Immature natural killer cell (primary cell): ENCODE results near the gene MYRFL. TPM values are rescaled to one million over a fixed set of nuclear protein-coding genes. Genes with fewer than 3 reads are reported as not detected.

Source experiments
- DNase-seq, 3 donors: peaks; one replicate each; pipeline ENCODE4 v3.0.0; 2022; ENCODE audit warnings: mixed read lengths in 1 of 3
- H3K27ac Mint-ChIP-seq, 6 donors: one replicate each; pipeline ENCODE4 v1.8.0; 2020; ENCODE audit warnings: mixed read lengths in 6 of 6, mild to moderate bottlenecking in 5 of 6, inconsistent platforms in 4 of 6, moderate library complexity in 3 of 6
- H3K27me3 Mint-ChIP-seq, 3 donors: one replicate each; pipeline ENCODE4 v1.8.0; 2020 to 2021; ENCODE audit warnings: low read depth in 3 of 3, mild to moderate bottlenecking in 3 of 3, mixed read lengths in 3 of 3, moderate library complexity in 3 of 3, inconsistent platforms in 1 of 3
- H3K36me3 Mint-ChIP-seq, 3 donors: one replicate each; pipeline ENCODE4 v1.8.0; 2020; ENCODE audit warnings: mixed read lengths in 3 of 3, inconsistent platforms in 2 of 3, mild to moderate bottlenecking in 2 of 3
- H3K4me1 Mint-ChIP-seq, 2 donors: one replicate each; pipeline ENCODE4 v1.8.0; 2020; ENCODE audit warnings: inconsistent platforms in 2 of 2, mild to moderate bottlenecking in 2 of 2, mixed read lengths in 2 of 2, moderate library complexity in 1 of 2
- H3K4me3 Mint-ChIP-seq, 5 donors: one replicate each; pipeline ENCODE4 v1.8.0; 2020; ENCODE audit warnings: mild to moderate bottlenecking in 5 of 5, mixed read lengths in 5 of 5, inconsistent platforms in 3 of 5, moderate library complexity in 3 of 5
- H3K9me3 Mint-ChIP-seq, 6 donors: one replicate each; pipeline ENCODE4 v1.8.0; 2020; ENCODE audit warnings: mild to moderate bottlenecking in 6 of 6, mixed read lengths in 6 of 6, inconsistent platforms in 4 of 6, moderate library complexity in 3 of 6
- polyA plus RNA-seq, 3 donors: library from polyadenylated mRNA; unstranded; fragments of 300-500 nt; fragmentation: Illumina TruSeq; gene quantifications; one replicate each; pipeline ENCODE4 v1.2.3, GENCODE V29; 2021

MYRFL gene
- polyA plus RNA-seq, 3 donors from 2014 or later = not detected

- H3K27me3 Mint-ChIP-seq = no peaks in the 10 kb centered on the region
- peaks cover 0 to 7% of the 10 kb centered on the region in 2 donors for H3K4me1 Mint-ChIP-seq
- H3K36me3 Mint-ChIP-seq = no peaks in the 10 kb centered on the region
- no peak for DNase-seq
- no peak overlapping the region for H3K4me3 Mint-ChIP-seq
- no peak overlapping the region for H3K27ac Mint-ChIP-seq
- H3K9me3 Mint-ChIP-seq = no peaks in the 10 kb centered on the region
These were observed 69.9 kb downstream of the MYRFL start for GRCh38 chr12:69894800-69895383.

DNA sequence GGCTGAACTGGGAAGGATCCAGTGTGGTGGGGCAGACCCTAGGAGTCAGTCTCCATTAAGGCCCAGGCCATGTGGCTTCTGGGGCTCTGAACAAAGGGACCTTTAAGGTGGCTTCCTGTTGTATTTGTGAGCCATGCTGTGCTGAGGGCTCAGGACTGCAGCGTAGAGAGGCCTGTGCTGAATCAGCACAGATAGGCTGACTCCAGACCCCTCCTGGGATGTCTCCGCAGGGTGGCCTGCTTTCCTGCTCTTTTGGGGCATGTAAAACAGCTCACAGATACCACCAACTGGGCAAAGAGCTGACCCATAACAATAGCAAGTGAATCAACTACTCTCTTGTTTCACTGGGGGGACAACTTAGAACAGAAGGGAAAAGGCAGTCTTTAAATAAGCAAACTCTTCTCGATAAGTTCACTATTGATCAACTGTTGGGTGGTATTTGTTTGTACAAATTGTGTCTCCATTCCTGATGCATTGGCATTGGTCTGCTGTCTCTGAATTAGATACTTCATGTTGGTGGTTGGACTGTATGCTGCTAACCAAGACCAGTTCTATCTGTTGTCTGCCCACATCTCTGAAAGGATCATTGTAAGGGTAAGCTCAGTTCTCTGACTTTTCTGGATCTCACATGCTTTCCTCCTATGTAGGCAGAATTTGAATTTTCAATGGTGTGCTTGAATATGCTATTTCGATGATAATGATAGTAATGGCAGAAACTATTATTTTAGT lies 71.8 kb downstream of the MYRFL start:
- no peaks in the 10 kb centered on the region for H3K9me3 Mint-ChIP-seq
- no peak overlapping the region for H3K4me3 Mint-ChIP-seq
- peaks cover 2 to 14% of the 10 kb centered on the region in 2 donors for H3K4me1 Mint-ChIP-seq

GRCh38 chr12:69897744-69898143 lies 72.7 kb downstream of the MYRFL start:
- no peak for DNase-seq
- Mint-ChIP-seq H3K4me1 (peaks cover 2 to 14% of the 10 kb centered on the region in 2 donors), H3K9me3 (no peaks in the 10 kb centered on the region), H3K27ac (no peak overlapping the region), H3K4me3 (no peak overlapping the region), H3K27me3 (no peaks in the 10 kb centered on the region), H3K36me3 (no peaks in the 10 kb centered on the region)

More for the DNA sequence above, 71.8 kb downstream of the MYRFL start:
- no peaks in the 10 kb centered on the region for H3K27me3 Mint-ChIP-seq
- DNase-seq = no peak
- H3K36me3 Mint-ChIP-seq = no peaks in the 10 kb centered on the region
- no peak overlapping the region for H3K27ac Mint-ChIP-seq

DNA sequence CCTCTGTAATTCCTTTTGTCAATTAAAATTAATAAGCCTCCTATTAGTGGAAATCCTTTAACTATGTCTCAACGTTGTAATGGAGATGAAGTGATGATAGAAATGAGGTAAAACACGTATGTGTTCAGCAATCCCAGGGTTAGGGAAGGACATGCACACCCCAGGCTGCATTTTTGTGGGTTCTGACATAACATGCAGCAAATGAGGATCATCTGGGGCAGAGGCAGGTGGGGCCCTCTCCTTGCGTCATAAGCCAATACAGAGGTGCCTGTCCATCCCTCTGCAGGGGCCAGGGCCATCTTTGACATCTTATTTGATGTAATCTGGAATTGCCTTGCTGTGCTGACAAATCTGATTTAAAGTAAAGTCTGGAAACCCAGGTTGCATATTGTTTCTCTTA lies 73.2 kb downstream of the MYRFL start:
- Mint-ChIP-seq H3K4me3 (no peak overlapping the region), H3K27me3 (no peaks in the 10 kb centered on the region), H3K36me3 (no peaks in the 10 kb centered on the region), H3K9me3 (no peaks in the 10 kb centered on the region), H3K27ac (no peak overlapping the region), H3K4me1 (peaks cover 2 to 14% of the 10 kb centered on the region in 2 donors)
- no peak for DNase-seq

DNA sequence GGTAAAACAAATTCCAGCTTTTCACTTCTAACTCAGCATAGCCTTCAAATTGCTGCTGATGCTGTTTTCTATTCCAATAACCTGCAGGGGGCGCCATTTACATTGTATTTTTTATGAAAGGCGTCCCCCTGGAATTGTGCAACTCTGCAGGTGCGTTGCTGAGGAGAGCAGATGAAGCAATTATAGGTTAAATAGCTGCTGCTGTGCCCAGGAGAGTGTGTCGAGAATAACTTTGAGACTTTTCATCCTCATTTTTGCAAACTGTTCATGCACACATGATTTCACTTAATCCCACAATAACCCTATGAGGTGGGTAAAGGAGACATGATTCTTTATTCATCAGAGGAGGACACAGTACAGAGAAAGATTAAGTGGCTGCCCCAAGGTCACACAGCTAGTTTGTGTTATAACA lies 75.7 kb downstream of the MYRFL start:
- peaks cover 3 to 15% of the 10 kb centered on the region in 2 donors for H3K4me1 Mint-ChIP-seq

GRCh38 chr12:69901221-69901905 lies 76.3 kb downstream of the MYRFL start:
- no peak overlapping the region for H3K4me3 Mint-ChIP-seq
- no peaks in the 10 kb centered on the region for H3K36me3 Mint-ChIP-seq
- H3K27me3 Mint-ChIP-seq = peaks cover 0 to 2% (median 0%) of the 10 kb centered on the region in 3 donors
- peaks cover 5 to 20% of the 10 kb centered on the region in 2 donors for H3K4me1 Mint-ChIP-seq
- no peak for DNase-seq
- no peaks in the 10 kb centered on the region for H3K9me3 Mint-ChIP-seq
- H3K27ac Mint-ChIP-seq = no peak overlapping the region

More for the DNA sequence above, 75.7 kb downstream of the MYRFL start:
- H3K27me3 Mint-ChIP-seq = peaks cover 0 to 2% (median 0%) of the 10 kb centered on the region in 3 donors
- H3K27ac Mint-ChIP-seq = peak overlapping the region in 1 of 6 donors; percentile 21
- no peak overlapping the region for H3K4me3 Mint-ChIP-seq
- H3K9me3 Mint-ChIP-seq = no peaks in the 10 kb centered on the region
- peak; percentile 66 to 68 (median 67) for DNase-seq
- no peaks in the 10 kb centered on the region for H3K36me3 Mint-ChIP-seq

DNA sequence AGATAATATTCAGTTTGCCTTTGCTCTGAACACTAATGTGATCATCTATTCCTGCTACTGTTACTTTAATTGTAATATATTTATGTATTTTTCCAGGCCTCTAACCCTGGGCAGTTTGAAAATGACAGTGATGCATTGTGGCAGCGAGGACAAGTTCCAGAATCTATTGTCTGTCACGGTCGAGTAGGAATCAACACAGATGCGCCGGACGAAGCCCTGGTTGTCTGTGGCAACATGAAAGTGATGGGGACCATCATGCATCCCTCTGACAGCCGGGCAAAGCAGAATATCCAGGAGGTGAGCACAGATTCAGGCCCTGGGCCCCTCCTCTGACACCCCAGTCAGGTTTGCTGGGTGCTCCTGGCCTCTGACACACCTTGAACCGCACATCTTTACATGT lies 78.5 kb downstream of the MYRFL start:
- peaks cover 0 to 3% (median 0%) of the 10 kb centered on the region in 6 donors for H3K9me3 Mint-ChIP-seq
- H3K27ac Mint-ChIP-seq = no peak overlapping the region
- no peak for DNase-seq
- H3K36me3 Mint-ChIP-seq = no peaks in the 10 kb centered on the region
- H3K27me3 Mint-ChIP-seq = peaks cover 0 to 2% (median 0%) of the 10 kb centered on the region in 3 donors
- no peak overlapping the region for H3K4me3 Mint-ChIP-seq
- peaks cover 5 to 25% of the 10 kb centered on the region in 2 donors for H3K4me1 Mint-ChIP-seq

DNA sequence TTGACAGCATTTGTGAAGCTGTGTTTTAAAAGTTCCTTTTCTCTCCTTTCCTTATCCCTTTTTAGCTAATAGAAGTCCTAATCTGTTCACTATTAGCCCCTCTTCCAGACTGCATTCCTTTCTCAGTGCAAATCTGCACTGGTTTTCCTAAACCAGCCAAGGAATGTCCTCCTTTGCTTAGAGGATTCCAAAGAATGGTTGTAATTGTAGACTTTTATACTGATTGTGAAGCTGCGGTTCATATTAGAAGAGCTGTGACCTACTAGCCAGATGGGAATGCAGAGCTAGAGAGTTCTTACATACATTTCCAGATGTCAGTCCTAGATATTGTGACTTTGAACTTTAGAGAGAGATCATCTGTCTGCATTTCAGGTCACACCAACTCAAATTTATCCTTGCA lies 79.8 kb downstream of the MYRFL start:
- Mint-ChIP-seq H3K9me3 (peaks cover 0 to 3% (median 0%) of the 10 kb centered on the region in 6 donors), H3K4me1 (peaks cover 5 to 25% of the 10 kb centered on the region in 2 donors), H3K27ac (no peak overlapping the region), H3K27me3 (peaks cover 0 to 2% (median 0%) of the 10 kb centered on the region in 3 donors), H3K4me3 (no peak overlapping the region), H3K36me3 (no peaks in the 10 kb centered on the region)
- no peak for DNase-seq

DNA sequence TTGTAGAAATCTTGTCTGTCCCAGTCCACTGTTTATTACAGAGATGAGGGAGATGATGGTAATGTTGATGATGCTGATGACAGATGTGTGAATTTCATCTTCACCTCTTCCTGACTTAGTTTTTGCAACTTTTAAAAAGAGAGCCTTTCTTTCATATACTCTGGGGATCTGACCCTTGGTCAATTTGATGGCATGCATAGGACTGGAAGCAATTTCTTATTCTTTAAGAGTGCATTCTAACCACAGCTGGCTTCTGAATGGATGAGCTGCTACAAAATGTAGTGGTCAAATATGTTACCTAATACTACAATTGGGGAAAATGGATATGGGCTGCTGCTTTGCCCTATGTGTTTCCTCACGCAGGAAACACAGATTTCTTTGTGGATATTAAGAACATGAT lies 80.8 kb downstream of the MYRFL start:
- no peak overlapping the region for H3K4me3 Mint-ChIP-seq
- H3K27ac Mint-ChIP-seq = peak overlapping the region in 1 of 6 donors; percentile 54
- peaks cover 0 to 2% (median 2%) of the 10 kb centered on the region in 3 donors for H3K27me3 Mint-ChIP-seq
- H3K4me1 Mint-ChIP-seq = peaks cover 3 to 21% of the 10 kb centered on the region in 2 donors
- no peak for DNase-seq
- peaks cover 0 to 3% (median 0%) of the 10 kb centered on the region in 6 donors for H3K9me3 Mint-ChIP-seq
- H3K36me3 Mint-ChIP-seq = no peaks in the 10 kb centered on the region

- H3K36me3 Mint-ChIP-seq = no peaks in the 10 kb centered on the region
- H3K4me3 Mint-ChIP-seq = no peak overlapping the region
- peak overlapping the region in 2 of 6 donors; percentile 16 to 54 for H3K27ac Mint-ChIP-seq
These were observed 81.6 kb downstream of the MYRFL start for GRCh38 chr12:69906411-69907216.

GRCh38 chr12:69908203-69908602 lies 83.2 kb downstream of the MYRFL start:
- Mint-ChIP-seq H3K4me3 (no peak overlapping the region), H3K36me3 (no peaks in the 10 kb centered on the region), H3K9me3 (peaks cover 0 to 3% (median 0%) of the 10 kb centered on the region in 6 donors), H3K27me3 (peaks cover 0 to 4% (median 3%) of the 10 kb centered on the region in 3 donors), H3K27ac (peak overlapping the region in 2 of 6 donors; percentile 9 to 36), H3K4me1 (peaks cover 3 to 18% of the 10 kb centered on the region in 2 donors)
- no peak for DNase-seq

More at GRCh38 chr12:69906411-69907216, 81.6 kb downstream of the MYRFL start:
- peaks cover 0 to 3% (median 0%) of the 10 kb centered on the region in 6 donors for H3K9me3 Mint-ChIP-seq
- no peak for DNase-seq
- H3K27me3 Mint-ChIP-seq = peaks cover 0 to 2% (median 2%) of the 10 kb centered on the region in 3 donors
- H3K4me1 Mint-ChIP-seq = peaks cover 3 to 18% of the 10 kb centered on the region in 2 donors

DNA sequence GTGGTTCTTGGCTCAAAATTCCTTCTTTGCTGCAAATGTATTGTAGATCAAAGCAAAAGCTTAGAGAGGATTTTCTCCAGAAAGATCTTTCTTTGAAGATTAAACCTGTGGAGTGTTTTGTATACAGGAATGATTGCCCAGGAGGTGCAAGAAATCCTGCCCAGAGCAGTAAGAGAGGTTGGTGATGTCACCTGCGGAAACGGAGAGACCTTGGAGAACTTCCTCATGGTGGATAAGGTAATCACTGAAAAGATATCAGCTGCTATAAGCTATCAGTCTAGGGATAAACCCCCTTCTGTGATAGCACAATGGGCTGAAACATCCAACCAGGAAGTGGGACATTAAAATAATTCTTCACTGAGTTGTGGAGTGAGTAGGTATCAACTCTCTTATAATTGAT lies 85.7 kb downstream of the MYRFL start:
- peaks cover 0 to 3% (median 2%) of the 10 kb centered on the region in 3 donors for H3K27me3 Mint-ChIP-seq
- peaks cover 0 to 3% (median 0%) of the 10 kb centered on the region in 6 donors for H3K9me3 Mint-ChIP-seq
- H3K4me1 Mint-ChIP-seq = peaks cover 2 to 12% of the 10 kb centered on the region in 2 donors
- no peak for DNase-seq
- H3K4me3 Mint-ChIP-seq = no peak overlapping the region
- H3K36me3 Mint-ChIP-seq = no peaks in the 10 kb centered on the region
- H3K27ac Mint-ChIP-seq = no peak overlapping the region

- Mint-ChIP-seq H3K27me3 (peaks cover 0 to 5% (median 2%) of the 10 kb centered on the region in 3 donors), H3K4me3 (no peak overlapping the region), H3K9me3 (peaks cover 0 to 2% (median 0%) of the 10 kb centered on the region in 6 donors), H3K4me1 (no peaks in the 10 kb centered on the region), H3K27ac (no peak overlapping the region), H3K36me3 (no peaks in the 10 kb centered on the region)
- no peak for DNase-seq
These were observed 88.5 kb downstream of the MYRFL start for GRCh38 chr12:69913526-69913925.
